WTC11 (cell line): Measurements from ENCODE around the gene LTBP1. TPM values are rescaled to one million over a fixed set of nuclear protein-coding genes. Genes with fewer than 3 reads are reported as not detected.

Experiments used
- ATAC-seq: fragments of 200-7000 bp; cut with Tn5 transposase; 2 replicates; pipeline ENCODE4 v1.10.0; 2021; ENCODE audit warnings: mild to moderate bottlenecking, moderate library complexity
- CTCF ChIA-PET: fragments of 300-600 bp; sonication (Branson Sonifier 250); formaldehyde crosslinking; loops from one replicate; lab custom pipeline; 2021; ENCODE audit warnings: antibody characterized with exemption; lab: Charles Lee
- POLR2A ChIA-PET: fragments of 350-600 bp; sonication (Branson Sonifier 250); formaldehyde crosslinking; loops from one replicate; lab custom pipeline; 2021; ENCODE audit warnings: antibody characterized with exemption; lab: Charles Lee
- DNase-seq: peaks from one replicate; pipeline ENCODE4 v3.0.0; 2021; ENCODE audit warnings: low spot score
- H3K27ac Mint-ChIP-seq: 2 replicates; pipeline ENCODE4 v1.8.0; 2021; ENCODE audit warnings: mixed read lengths
- H3K27me3 Mint-ChIP-seq: 2 replicates; pipeline ENCODE4 v1.8.0; 2021; ENCODE audit warnings: low read depth, mild to moderate bottlenecking, moderate library complexity, mixed read lengths
- H3K36me3 Mint-ChIP-seq: 2 replicates; pipeline ENCODE4 v1.8.0; 2021; ENCODE audit warnings: mixed read lengths
- H3K4me1 Mint-ChIP-seq: 2 replicates; pipeline ENCODE4 v1.8.0; 2022; ENCODE audit warnings: mixed read lengths
- H3K4me3 Mint-ChIP-seq: 2 replicates; pipeline ENCODE4 v1.8.0; 2021; ENCODE audit warnings: mild to moderate bottlenecking, moderate library complexity, mixed read lengths
- H3K9me3 Mint-ChIP-seq: 2 replicates; pipeline ENCODE4 v1.8.0; 2021; ENCODE audit warnings: mixed read lengths
- ATF1 ChIP-seq: sonication (generic); formaldehyde crosslinking; IDR thresholded peaks from 2 replicates; pipeline ENCODE4 v1.8.1; 2023; ENCODE audit warnings: mild to moderate bottlenecking, moderate library complexity, missing genetic modification reagents
- EMX1 ChIP-seq: fragments of 250-450 bp; sonication (Bioruptor Pico); IDR thresholded peaks from 2 replicates; pipeline ENCODE4 v1.8.0; 2021; ENCODE audit warnings: mild to moderate bottlenecking
- ESRRA ChIP-seq: sonication (generic); formaldehyde crosslinking; IDR thresholded peaks from 2 replicates; pipeline ENCODE4 v1.8.1; 2022; ENCODE audit warnings: mild to moderate bottlenecking, missing genetic modification reagents, borderline replicate concordance
- FOXK1 ChIP-seq: sonication (generic); formaldehyde crosslinking; IDR thresholded peaks from 2 replicates; pipeline ENCODE4 v1.8.0; 2022; ENCODE audit warnings: mild to moderate bottlenecking, moderate library complexity, missing genetic modification reagents
- HMGA2 ChIP-seq: fragments of 250-450 bp; sonication (Bioruptor Pico); IDR thresholded peaks from 2 replicates; pipeline ENCODE4 v1.4.0; 2021; ENCODE audit warnings: mild to moderate bottlenecking, moderate library complexity
- NFATC4 ChIP-seq: fragments of 250-450 bp; sonication (Bioruptor Pico); IDR thresholded peaks from 2 replicates; pipeline ENCODE4 v1.9.0; 2021; ENCODE audit warnings: mild to moderate bottlenecking
- NFYB ChIP-seq: sonication (generic); formaldehyde crosslinking; conservative IDR thresholded peaks from 2 replicates; pipeline ENCODE4 v1.8.0; 2022; ENCODE audit warnings: low read depth, missing genetic modification reagents
- RORB ChIP-seq: fragments of 250-450 bp; sonication (Bioruptor Pico); IDR thresholded peaks from 2 replicates; pipeline ENCODE4 v1.9.0; 2021; ENCODE audit warnings: mild to moderate bottlenecking
- TP53 ChIP-seq: sonication (generic); formaldehyde crosslinking; IDR thresholded peaks from 2 replicates; pipeline ENCODE4 v1.8.1; 2023; ENCODE audit warnings: mild to moderate bottlenecking, missing genetic modification reagents
- ZBTB21 ChIP-seq: sonication (generic); formaldehyde crosslinking; IDR thresholded peaks from 2 replicates; pipeline ENCODE4 v1.8.1; 2023; ENCODE audit warnings: mild to moderate bottlenecking, missing genetic modification reagents, borderline replicate concordance
- ZNF219 ChIP-seq: sonication (generic); formaldehyde crosslinking; IDR thresholded peaks from 2 replicates; pipeline ENCODE4 v1.8.0; 2023; ENCODE audit warnings: missing genetic modification reagents, mild to moderate bottlenecking, borderline replicate concordance
- ZNF232 ChIP-seq: sonication (generic); formaldehyde crosslinking; IDR thresholded peaks from 2 replicates; pipeline ENCODE4 v1.8.0; 2022; ENCODE audit warnings: mild to moderate bottlenecking, missing genetic modification reagents
- ZNF317 ChIP-seq: sonication (generic); formaldehyde crosslinking; IDR thresholded peaks from 2 replicates; pipeline ENCODE4 v1.8.1; 2023; ENCODE audit warnings: low read depth, mild to moderate bottlenecking, moderate library complexity, missing genetic modification reagents, borderline replicate concordance
- total RNA-seq: library from RNA; stranded (reverse); gene quantifications from 3 replicates; pipeline ENCODE4 v1.2.3, GENCODE V29; 2021
- TF ChIP-seq, protein P1 (sequence below): fragments of 250-450 bp; sonication (Bioruptor Pico); IDR thresholded peaks from 2 replicates; pipeline ENCODE4 v1.9.0; 2021; ENCODE audit warnings: mild to moderate bottlenecking
- TF ChIP-seq, protein P2 (sequence below): sonication (generic); formaldehyde crosslinking; IDR thresholded peaks from 2 replicates; pipeline ENCODE4 v1.8.1; 2023; ENCODE audit warnings: mild to moderate bottlenecking, missing genetic modification reagents
- TF ChIP-seq, protein P3 (sequence below): fragments of 250-450 bp; sonication (Bioruptor Pico); conservative IDR thresholded peaks from 2 replicates; pipeline ENCODE4 v1.9.0; 2021; ENCODE audit warnings: mild to moderate bottlenecking
- TF ChIP-seq, protein P4 (sequence below): fragments of 250-450 bp; sonication (Bioruptor Pico); IDR thresholded peaks from 2 replicates; pipeline ENCODE4 v1.9.0; 2021; ENCODE audit warnings: mild to moderate bottlenecking, borderline replicate concordance
- TF ChIP-seq, protein P5 (sequence below): sonication (generic); formaldehyde crosslinking; IDR thresholded peaks from 2 replicates; pipeline ENCODE4 v1.8.1; 2022; ENCODE audit warnings: mild to moderate bottlenecking, moderate library complexity, missing genetic modification reagents
- TF ChIP-seq, protein P6 (sequence below): fragments of 250-450 bp; sonication (Bioruptor Pico); IDR thresholded peaks from 2 replicates; pipeline ENCODE4 v2.1.2; 2022; ENCODE audit warnings: mild to moderate bottlenecking, moderate library complexity
- TF ChIP-seq, protein P7 (sequence below): sonication (generic); formaldehyde crosslinking; IDR thresholded peaks from 2 replicates; pipeline ENCODE4 v1.8.0; 2022; ENCODE audit warnings: mild to moderate bottlenecking, missing genetic modification reagents
- TF ChIP-seq, protein P8 (sequence below): sonication (generic); formaldehyde crosslinking; IDR thresholded peaks from 2 replicates; pipeline ENCODE4 v1.8.0; 2023; ENCODE audit warnings: missing genetic modification reagents
- TF ChIP-seq, protein P9 (sequence below): sonication (generic); formaldehyde crosslinking; IDR thresholded peaks from 2 replicates; pipeline ENCODE4 v1.8.1; 2023; ENCODE audit warnings: mild to moderate bottlenecking, missing genetic modification reagents, moderate library complexity

LTBP1 gene
- total RNA-seq, 1 experiment from 2014 or later, result 33.6 TPM

DNA sequence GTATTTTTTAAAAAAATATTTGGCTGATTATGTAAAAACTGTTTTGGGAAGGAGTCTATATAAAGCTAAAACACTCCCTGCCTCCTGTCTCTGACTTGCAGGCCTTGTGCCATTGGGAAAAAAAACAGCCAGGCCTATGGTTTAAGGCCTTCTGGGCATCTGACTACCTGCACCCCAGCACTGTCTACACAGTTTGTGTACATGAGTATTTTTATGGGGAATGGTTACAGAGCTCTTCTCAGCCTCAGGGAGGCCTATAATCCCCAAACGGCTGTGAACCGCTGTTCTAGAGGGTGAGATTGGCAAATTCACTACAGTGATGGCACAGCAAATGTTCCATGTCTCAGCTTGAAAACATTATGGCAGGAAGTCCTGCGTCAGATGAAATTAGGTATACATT lies 96.1 kb downstream of the LTBP1 start (continued):
- no peak for TF ChIP-seq ZNF317
- no peak for TF ChIP-seq ATF1 (CRISPR knock-in tag)
- TF ChIP-seq HMGA2 (CRISPR knock-in tag), result no peak
- TF ChIP-seq, protein P1, sequence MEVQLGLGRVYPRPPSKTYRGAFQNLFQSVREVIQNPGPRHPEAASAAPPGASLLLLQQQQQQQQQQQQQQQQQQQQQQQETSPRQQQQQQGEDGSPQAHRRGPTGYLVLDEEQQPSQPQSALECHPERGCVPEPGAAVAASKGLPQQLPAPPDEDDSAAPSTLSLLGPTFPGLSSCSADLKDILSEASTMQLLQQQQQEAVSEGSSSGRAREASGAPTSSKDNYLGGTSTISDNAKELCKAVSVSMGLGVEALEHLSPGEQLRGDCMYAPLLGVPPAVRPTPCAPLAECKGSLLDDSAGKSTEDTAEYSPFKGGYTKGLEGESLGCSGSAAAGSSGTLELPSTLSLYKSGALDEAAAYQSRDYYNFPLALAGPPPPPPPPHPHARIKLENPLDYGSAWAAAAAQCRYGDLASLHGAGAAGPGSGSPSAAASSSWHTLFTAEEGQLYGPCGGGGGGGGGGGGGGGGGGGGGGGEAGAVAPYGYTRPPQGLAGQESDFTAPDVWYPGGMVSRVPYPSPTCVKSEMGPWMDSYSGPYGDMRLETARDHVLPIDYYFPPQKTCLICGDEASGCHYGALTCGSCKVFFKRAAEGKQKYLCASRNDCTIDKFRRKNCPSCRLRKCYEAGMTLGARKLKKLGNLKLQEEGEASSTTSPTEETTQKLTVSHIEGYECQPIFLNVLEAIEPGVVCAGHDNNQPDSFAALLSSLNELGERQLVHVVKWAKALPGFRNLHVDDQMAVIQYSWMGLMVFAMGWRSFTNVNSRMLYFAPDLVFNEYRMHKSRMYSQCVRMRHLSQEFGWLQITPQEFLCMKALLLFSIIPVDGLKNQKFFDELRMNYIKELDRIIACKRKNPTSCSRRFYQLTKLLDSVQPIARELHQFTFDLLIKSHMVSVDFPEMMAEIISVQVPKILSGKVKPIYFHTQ, result no peak

DNA sequence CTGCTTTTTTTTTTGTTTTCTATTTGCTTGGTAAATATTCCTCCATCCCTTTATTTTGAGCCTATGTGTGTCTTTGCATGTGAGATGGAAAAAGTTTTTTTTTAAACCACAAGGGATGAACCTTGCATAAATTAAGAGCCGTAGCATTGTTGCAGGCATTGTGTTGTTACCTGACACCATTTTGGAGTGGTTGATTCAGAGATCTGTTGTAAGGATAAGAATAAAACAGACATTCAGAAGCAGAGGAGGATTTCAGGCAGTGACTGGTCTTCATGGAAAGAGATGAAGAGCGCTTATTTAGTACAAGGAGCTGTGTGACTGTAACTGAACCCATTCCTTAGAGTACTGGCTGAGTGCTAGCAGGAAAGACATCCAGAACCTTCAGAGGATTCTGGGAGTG lies 101.2 kb downstream of the LTBP1 start:
- H3K9me3 Mint-ChIP-seq, result no peaks in the 10 kb centered on the region
- ATAC-seq, result peak; percentile 63

More for the DNA sequence above, 101.2 kb downstream of the LTBP1 start:
- no peak overlapping the region for H3K4me3 Mint-ChIP-seq
- ChIA-PET CTCF (no interaction called here), POLR2A (no interaction called here)
- H3K4me1 Mint-ChIP-seq, result peaks cover 19% of the 10 kb centered on the region
- no peak for TF ChIP-seq FOXK1 (CRISPR knock-in tag)
- TF ChIP-seq, protein P2, sequence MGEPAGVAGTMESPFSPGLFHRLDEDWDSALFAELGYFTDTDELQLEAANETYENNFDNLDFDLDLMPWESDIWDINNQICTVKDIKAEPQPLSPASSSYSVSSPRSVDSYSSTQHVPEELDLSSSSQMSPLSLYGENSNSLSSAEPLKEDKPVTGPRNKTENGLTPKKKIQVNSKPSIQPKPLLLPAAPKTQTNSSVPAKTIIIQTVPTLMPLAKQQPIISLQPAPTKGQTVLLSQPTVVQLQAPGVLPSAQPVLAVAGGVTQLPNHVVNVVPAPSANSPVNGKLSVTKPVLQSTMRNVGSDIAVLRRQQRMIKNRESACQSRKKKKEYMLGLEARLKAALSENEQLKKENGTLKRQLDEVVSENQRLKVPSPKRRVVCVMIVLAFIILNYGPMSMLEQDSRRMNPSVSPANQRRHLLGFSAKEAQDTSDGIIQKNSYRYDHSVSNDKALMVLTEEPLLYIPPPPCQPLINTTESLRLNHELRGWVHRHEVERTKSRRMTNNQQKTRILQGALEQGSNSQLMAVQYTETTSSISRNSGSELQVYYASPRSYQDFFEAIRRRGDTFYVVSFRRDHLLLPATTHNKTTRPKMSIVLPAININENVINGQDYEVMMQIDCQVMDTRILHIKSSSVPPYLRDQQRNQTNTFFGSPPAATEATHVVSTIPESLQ, result no peak
- TF ChIP-seq, protein P3, sequence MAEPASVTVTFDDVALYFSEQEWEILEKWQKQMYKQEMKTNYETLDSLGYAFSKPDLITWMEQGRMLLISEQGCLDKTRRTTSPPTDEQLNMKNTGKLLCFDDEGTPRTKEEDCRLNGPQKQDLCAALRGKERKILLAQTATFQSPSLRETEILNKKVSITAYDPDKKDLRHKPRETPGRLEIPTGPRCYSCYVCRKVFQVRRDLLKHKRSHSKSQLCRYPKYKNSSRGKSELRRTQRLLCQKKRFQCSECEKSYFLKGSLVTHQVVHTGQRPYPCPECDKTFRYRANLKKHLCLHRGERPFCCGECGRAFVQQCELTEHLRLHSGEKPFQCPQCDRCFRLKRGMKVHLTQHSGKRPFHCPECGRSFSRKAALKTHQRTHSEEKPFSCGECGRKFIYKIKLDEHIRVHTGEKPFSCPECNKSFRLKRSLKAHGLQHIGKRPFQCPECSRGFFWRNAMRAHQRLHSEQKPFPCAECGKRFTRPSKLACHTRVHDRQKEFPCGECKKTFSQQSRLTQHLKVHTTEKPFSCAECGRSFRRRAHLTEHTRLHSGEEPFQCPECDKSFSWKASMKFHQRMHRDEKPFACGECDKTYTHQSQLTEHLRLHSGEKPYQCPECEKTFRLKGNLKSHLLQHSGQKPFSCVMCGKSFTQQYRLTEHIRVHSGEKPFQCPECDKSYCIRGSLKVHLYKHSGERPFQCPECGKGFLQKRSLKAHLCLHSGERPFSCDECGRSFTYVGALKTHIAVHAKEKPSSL (CRISPR knock-in tag), result no peak
- TF ChIP-seq, protein P4, sequence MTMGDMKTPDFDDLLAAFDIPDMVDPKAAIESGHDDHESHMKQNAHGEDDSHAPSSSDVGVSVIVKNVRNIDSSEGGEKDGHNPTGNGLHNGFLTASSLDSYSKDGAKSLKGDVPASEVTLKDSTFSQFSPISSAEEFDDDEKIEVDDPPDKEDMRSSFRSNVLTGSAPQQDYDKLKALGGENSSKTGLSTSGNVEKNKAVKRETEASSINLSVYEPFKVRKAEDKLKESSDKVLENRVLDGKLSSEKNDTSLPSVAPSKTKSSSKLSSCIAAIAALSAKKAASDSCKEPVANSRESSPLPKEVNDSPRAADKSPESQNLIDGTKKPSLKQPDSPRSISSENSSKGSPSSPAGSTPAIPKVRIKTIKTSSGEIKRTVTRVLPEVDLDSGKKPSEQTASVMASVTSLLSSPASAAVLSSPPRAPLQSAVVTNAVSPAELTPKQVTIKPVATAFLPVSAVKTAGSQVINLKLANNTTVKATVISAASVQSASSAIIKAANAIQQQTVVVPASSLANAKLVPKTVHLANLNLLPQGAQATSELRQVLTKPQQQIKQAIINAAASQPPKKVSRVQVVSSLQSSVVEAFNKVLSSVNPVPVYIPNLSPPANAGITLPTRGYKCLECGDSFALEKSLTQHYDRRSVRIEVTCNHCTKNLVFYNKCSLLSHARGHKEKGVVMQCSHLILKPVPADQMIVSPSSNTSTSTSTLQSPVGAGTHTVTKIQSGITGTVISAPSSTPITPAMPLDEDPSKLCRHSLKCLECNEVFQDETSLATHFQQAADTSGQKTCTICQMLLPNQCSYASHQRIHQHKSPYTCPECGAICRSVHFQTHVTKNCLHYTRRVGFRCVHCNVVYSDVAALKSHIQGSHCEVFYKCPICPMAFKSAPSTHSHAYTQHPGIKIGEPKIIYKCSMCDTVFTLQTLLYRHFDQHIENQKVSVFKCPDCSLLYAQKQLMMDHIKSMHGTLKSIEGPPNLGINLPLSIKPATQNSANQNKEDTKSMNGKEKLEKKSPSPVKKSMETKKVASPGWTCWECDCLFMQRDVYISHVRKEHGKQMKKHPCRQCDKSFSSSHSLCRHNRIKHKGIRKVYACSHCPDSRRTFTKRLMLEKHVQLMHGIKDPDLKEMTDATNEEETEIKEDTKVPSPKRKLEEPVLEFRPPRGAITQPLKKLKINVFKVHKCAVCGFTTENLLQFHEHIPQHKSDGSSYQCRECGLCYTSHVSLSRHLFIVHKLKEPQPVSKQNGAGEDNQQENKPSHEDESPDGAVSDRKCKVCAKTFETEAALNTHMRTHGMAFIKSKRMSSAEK (CRISPR knock-in tag), result no peak
- no peak for TF ChIP-seq ESRRA (CRISPR knock-in tag)
- TF ChIP-seq, protein P5, sequence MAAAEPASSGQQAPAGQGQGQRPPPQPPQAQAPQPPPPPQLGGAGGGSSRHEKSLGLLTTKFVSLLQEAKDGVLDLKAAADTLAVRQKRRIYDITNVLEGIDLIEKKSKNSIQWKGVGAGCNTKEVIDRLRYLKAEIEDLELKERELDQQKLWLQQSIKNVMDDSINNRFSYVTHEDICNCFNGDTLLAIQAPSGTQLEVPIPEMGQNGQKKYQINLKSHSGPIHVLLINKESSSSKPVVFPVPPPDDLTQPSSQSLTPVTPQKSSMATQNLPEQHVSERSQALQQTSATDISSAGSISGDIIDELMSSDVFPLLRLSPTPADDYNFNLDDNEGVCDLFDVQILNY (CRISPR knock-in tag), result no peak
- TF ChIP-seq, protein P6, sequence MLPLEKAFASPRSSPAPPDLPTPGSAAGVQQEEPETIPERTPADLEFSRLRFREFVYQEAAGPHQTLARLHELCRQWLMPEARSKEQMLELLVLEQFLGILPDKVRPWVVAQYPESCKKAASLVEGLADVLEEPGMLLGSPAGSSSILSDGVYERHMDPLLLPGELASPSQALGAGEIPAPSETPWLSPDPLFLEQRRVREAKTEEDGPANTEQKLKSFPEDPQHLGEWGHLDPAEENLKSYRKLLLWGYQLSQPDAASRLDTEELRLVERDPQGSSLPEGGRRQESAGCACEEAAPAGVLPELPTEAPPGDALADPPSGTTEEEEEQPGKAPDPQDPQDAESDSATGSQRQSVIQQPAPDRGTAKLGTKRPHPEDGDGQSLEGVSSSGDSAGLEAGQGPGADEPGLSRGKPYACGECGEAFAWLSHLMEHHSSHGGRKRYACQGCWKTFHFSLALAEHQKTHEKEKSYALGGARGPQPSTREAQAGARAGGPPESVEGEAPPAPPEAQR (CRISPR knock-in tag), result no peak
- TF ChIP-seq, protein P7, sequence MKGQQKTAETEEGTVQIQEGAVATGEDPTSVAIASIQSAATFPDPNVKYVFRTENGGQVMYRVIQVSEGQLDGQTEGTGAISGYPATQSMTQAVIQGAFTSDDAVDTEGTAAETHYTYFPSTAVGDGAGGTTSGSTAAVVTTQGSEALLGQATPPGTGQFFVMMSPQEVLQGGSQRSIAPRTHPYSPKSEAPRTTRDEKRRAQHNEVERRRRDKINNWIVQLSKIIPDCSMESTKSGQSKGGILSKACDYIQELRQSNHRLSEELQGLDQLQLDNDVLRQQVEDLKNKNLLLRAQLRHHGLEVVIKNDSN (CRISPR knock-in tag), result no peak
- TF ChIP-seq RORB, result no peak
- TF ChIP-seq ZBTB21, result no peak
- TF ChIP-seq, protein P8, sequence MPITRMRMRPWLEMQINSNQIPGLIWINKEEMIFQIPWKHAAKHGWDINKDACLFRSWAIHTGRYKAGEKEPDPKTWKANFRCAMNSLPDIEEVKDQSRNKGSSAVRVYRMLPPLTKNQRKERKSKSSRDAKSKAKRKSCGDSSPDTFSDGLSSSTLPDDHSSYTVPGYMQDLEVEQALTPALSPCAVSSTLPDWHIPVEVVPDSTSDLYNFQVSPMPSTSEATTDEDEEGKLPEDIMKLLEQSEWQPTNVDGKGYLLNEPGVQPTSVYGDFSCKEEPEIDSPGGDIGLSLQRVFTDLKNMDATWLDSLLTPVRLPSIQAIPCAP, result no peak
- no peak for TF ChIP-seq ZNF219 (CRISPR knock-in tag)
- TF ChIP-seq ZNF232 (CRISPR knock-in tag), result no peak
- no peak for TF ChIP-seq EMX1 (CRISPR knock-in tag)
- no peak for TF ChIP-seq TP53 (CRISPR knock-in tag)
- TF ChIP-seq, protein P9, sequence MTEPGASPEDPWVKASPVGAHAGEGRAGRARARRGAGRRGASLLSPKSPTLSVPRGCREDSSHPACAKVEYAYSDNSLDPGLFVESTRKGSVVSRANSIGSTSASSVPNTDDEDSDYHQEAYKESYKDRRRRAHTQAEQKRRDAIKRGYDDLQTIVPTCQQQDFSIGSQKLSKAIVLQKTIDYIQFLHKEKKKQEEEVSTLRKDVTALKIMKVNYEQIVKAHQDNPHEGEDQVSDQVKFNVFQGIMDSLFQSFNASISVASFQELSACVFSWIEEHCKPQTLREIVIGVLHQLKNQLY (CRISPR knock-in tag), result no peak
- TF ChIP-seq NFYB (CRISPR knock-in tag), result no peak
- no peak for TF ChIP-seq NFATC4
- no peak for DNase-seq
- no peak overlapping the region for H3K27ac Mint-ChIP-seq
- H3K27me3 Mint-ChIP-seq, result no peaks in the 10 kb centered on the region
- H3K36me3 Mint-ChIP-seq, result no peaks in the 10 kb centered on the region
